Ramos (cell line): ENCODE results near the gene SUPT3H.
"Not testable (repeated sequence)": the region's sequence is repeated elsewhere in the genome, so short reads cannot be mapped to it uniquely, and the experiment has no call there.

ENCODE experiments used
- in situ Hi-C: fragments of 300-500 bp; cut with MboI; formaldehyde crosslinking; loops from one replicate; pipeline ENCODE4 v1.14.3; 2022; ENCODE audit warnings: low sequenced_read_pairs; ENCODE audit not compliant: unreplicated experiment

SUPT3H gene

DNA sequence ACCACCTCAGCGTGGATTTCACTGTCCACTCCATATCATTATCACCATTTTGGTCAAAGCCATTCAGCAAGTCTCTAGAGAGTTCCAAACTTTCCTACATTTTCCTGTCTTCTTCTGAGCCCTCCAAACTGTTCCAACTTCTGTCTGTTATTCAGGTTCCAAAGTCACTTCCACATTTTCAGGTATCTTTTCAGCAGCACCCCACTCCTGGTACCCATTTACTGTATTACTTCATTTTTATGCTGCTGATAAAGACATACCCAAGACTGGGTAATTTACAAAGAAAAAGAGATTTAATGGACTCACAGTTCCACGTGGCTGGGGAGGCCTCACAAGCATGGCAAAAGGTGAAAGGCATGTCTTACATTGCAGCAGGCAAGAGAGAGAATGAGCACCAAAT lies 512.5 kb downstream of the SUPT3H start:
- in situ Hi-C loops: not testable (repeated sequence)

DNA sequence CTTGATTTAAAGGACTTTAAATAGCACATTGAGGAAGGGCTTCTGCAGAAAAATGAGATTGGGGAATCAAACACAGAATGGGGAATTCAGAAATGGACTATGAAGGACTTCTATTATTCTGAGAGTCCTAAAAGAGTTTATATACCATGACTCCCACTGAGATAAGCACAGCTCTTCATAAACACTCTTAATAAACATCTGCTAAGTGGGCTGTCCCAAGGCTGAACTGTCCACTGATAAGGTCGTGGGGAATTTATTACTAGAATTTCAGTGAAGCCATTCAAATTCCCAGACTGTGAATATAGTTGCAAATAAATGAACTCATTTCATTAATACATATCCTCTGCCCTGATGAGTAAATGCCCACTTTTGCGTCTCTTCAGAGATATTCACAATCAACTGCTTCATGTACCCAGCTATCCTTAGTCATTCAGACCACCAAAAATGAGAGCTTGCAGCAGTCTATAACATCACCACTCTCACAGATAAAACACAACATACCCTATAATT lies 517.8 kb downstream of the SUPT3H start:
- in situ Hi-C loops: no loop called here

DNA sequence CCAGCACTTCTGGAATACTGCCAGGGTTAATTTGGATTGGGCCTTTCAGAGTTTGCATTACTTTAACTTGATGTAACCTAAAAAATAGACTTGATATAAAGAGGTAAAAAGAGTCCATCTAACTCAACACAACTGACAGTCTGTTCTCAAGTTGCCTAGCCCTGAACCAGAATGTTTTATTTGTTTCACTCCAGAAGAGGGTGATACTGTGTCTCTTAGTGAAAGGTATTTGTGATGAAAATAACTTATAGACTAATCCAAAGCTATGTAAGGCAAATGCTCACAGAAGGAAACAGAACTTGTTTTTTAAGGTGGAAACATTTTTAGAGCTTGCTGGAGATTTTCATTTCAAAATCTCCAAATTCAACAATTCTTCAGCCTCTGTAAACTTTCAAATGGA lies 518.7 kb downstream of the SUPT3H start:
- in situ Hi-C loops: no loop called here

- in situ Hi-C loops: no loop called here
Measured at GRCh38 chr6:44856479-44856878, 521.3 kb downstream of the SUPT3H start.

DNA sequence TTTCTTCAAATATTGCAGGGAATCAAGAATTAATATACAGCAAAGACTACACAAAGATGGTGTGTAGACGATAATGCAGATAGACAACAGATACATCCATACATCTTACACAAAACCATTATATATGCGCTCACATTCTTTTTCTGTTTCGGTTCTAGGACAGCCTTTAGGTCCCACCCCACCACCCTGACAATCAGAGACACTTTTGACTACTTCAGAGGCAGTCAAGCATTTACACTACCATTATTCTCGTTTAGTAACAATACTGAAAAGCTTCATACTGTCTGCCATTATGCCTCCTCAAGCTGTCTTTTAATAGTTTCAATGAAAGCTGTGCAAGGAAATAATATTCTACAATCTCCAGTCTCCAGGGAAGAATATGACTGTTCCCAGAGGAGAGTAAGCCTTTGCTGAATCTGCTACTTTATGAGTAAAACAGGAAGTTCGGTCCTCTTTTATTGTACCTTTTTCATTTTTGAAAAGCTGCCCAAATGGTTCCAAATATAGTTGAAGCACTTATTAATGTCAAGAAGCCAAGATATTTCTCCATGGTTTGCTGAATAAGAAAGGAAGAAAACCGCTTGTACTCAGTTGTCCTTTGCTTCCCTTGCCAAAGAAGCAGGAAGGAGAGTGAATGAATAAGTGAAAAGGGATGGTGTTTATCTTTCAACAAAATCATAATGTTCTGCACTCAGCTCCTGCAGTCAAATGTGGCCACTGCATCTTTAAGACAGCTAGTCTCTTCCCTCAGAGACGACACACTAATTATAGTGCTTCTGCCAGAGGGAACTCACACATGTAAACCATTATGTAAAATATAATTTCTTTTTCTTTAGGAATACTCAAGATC lies 521.9 kb downstream of the SUPT3H start:
- in situ Hi-C loops: no loop called here

DNA sequence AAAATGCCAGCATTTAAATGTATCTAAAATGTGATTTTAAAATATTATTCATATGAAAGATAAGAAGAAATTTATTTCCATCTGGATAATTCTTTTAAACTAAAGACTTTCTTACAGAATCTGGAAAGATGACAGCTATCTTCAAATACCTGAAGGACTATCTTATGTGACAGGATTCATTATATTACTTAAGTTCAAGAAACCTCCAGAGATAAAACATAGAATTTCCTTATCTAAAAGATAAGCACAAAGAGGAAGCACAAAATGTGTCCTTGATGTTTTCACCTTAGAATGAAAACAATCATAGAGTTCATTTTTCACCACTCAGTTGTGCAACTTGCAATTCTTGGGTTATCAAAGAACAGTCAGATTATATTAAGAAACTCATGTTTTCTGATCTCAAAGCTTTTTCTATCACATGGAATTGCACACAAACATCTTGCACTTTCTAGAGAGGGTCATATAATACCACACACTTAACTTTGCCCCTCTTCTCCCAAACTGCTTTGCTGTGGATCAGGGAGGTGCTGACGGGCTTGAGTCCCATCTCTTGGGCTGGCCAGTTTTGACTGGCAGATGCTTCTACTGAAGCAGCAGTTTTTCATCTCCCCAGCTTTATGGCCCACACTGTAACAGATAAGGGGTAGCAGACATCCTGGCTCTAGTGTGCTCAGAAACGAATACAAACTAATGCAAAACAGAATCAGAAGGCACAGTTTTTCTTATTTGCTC lies 522.9 kb downstream of the SUPT3H start:
- in situ Hi-C loops: no loop called here

GRCh38 chr6:44851176-44851575 lies 526.6 kb downstream of the SUPT3H start:
- in situ Hi-C loops: no loop called here

- in situ Hi-C loops: no loop called here
Measured at GRCh38 chr6:44850312-44850711, 527.4 kb downstream of the SUPT3H start.

GRCh38 chr6:44849806-44850205 lies 527.9 kb downstream of the SUPT3H start:
- in situ Hi-C loops: no loop called here

- in situ Hi-C loops: no loop called here
Measured at GRCh38 chr6:44843734-44844133, 534.0 kb downstream of the SUPT3H start.

GRCh38 chr6:44842616-44843015 lies 535.1 kb downstream of the SUPT3H start:
- in situ Hi-C loops: no loop called here

DNA sequence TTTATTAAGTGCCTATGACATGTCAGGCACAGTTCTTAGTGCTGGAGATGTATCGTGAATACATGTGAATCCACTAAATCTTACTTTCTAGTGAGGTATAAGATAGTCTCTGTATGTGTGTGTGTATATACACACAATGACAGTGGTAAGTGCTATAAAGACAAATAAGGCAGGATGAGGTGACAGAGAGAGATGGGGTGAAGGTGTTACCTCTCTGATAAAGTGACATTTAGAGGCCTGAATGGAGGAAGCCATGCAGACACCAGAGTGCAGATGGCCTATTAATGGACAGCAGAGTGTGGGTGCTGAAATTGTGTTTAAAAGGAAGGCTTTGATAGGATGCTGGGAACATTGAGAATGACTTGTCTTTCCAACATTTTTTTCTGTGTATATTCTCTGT lies 535.9 kb downstream of the SUPT3H start:
- in situ Hi-C loops: no loop called here

- in situ Hi-C loops: no loop called here
Measured at GRCh38 chr6:44837741-44838140, 540.0 kb downstream of the SUPT3H start.

DNA sequence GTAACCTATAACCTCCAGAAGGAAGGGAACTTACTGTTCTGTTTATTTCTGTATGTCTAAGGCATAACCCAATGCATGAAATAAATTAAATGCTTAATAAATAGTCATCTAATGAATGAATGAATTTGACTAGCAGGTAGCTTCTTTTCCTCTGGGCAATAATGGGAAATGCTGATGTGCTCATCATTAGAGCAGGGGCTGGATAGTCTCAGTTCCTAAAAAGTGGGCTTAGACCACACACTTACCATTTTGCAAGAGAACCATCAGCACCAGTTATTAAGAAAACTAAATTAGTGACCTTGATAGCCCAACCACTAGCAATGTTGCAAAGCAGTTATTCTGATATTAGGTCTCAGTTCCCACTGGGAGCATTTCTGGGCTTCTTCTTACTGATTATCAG lies 540.5 kb downstream of the SUPT3H start:
- in situ Hi-C loops: no loop called here

GRCh38 chr6:44833248-44833647 lies 544.5 kb downstream of the SUPT3H start:
- in situ Hi-C loops: no loop called here

DNA sequence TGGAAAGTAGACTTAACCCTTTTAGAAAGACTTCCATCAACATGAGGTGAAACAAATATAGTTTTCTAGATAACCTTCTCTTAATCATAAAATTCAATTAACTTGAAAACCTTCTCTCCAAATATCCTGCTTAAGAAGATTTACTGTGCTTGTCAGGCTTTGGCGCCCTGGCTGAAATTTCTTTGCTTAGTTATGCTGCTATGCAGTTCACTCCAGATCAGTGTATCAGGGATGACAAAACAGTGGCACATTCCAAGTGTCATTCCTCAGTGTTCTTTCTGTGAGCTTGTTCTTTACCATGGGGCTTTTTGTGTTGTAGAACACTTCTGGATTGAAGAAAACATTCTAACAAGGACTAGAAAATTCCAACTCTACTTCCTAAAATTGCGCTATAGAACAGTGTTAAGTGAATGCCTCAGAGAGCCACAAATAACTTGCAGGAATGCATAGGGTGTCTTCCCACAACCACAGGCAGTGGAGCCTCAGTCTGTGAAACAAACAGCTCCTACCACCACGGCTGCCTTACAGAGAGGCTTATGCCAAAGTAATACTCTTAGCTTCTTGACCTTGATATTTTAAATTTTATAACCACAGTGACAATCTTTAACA lies 546.6 kb downstream of the SUPT3H start:
- in situ Hi-C loops: no loop called here

DNA sequence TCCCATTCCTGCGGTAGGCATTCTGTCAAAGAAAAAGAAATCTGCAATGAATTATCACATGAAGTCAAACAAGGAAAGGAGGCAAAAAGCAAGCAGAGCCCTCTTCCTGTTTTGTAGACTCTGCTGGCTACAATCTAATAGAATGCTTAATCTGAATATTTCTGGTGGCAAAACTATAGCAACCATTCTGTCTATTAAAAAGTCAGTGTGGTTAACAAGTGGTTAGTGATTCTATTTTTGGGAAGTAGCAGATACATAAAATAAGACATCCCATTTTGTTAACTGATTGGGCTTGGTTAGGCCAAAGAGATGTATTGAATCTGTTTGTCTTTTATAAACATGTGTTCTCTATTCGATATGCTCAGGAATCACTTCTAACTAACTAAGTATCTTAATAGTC lies 547.9 kb downstream of the SUPT3H start:
- in situ Hi-C loops: no loop called here

GRCh38 chr6:44828780-44829179 lies 549.0 kb downstream of the SUPT3H start:
- in situ Hi-C loops: no loop called here

DNA sequence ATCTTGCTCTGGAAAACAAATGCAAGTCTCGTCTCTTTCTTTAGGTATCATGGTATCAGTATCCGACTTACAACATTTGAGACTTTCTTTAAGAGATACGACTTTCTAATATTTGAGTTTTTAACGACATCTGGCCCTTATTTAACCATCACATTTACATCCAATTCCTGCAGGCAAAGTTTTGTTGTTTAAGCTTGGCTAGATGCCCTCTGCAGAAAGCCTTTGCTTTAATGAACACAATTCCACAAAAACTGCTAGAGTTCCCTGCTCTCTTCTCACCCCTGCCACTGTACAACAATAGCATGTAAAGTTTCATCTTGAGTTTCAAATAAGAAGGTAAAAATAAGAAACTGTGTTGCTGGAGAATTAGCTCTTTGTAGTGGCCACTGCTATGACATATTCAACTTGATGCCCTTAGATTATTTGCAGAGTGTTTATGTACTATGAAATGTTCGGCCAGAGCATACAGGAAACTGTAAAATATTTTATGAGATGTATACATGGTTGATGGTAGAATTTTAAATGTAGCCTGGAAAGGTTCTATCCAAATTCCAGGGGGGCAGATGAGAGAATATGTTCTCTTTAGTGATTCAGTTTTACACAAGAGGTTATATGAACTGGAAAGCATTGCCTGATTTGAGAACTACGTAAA lies 551.6 kb downstream of the SUPT3H start:
- in situ Hi-C loops: no loop called here

DNA sequence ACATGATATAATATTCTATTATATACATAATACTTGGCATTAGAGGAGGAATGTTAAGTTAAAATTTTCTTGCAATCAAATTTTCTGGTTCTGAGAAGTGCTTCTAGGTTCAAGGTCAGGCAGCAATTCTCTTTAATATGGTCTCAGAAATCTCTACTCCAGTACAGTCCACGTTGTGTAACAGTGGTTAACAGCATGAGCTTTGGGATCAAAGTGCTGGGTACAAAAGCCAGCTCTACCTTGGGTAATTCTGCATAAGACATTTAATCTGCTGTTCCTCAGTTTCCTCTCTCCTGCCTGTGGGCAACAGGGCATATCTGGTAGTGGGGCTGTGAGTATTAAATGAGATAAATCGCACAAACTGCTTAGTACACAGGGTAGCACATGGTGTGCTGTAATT lies 552.5 kb downstream of the SUPT3H start:
- in situ Hi-C loops: no loop called here

GRCh38 chr6:44824567-44824966 lies 553.2 kb downstream of the SUPT3H start:
- in situ Hi-C loops: no loop called here
